ENCODE results near the gene HGFAC. TPM values are rescaled to one million over a fixed set of nuclear protein-coding genes. Genes with fewer than 3 reads are reported as not detected.

Gene HGFAC
- total RNA-seq, 1 experiment from 2014 or later = 0.20 TPM

- Mint-ChIP-seq H3K27ac (no peak overlapping the region), H3K27me3 (ENCODE audit: low read depth) (no peaks in the 10 kb centered on the region), H3K36me3 (no peaks in the 10 kb centered on the region), H3K4me1 (no peaks in the 10 kb centered on the region), H3K4me3 (no peak overlapping the region), H3K9me3 (no peaks in the 10 kb centered on the region)
- ChIA-PET CTCF (interaction anchor here (1.5 to 2.3 kb wide), 2 partner anchors 14 to 46 kb away, joined by 3 to 12 read pairs; no protein-coding TSS in a partner anchor), POLR2A (no interaction called here)
- ATAC-seq (no peak), DNase-seq (ENCODE audit: low spot score) (no peak)
- TF ChIP-seq CREM (CRISPR knock-in tag; IDR thresholded peaks at IDR 0.05) = no peak
- TF ChIP-seq ZNF219 (CRISPR knock-in tag; IDR thresholded peaks at IDR 0.05; ENCODE audit: borderline replicate concordance) = no peak
- no peak for TF ChIP-seq MAX (CRISPR knock-in tag; IDR thresholded peaks at IDR 0.05)
- TF ChIP-seq ZNF138 (CRISPR knock-in tag; conservative IDR thresholded peaks at IDR 0.05) = no peak
- TF ChIP-seq, protein P1, sequence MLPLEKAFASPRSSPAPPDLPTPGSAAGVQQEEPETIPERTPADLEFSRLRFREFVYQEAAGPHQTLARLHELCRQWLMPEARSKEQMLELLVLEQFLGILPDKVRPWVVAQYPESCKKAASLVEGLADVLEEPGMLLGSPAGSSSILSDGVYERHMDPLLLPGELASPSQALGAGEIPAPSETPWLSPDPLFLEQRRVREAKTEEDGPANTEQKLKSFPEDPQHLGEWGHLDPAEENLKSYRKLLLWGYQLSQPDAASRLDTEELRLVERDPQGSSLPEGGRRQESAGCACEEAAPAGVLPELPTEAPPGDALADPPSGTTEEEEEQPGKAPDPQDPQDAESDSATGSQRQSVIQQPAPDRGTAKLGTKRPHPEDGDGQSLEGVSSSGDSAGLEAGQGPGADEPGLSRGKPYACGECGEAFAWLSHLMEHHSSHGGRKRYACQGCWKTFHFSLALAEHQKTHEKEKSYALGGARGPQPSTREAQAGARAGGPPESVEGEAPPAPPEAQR (CRISPR knock-in tag; IDR thresholded peaks at IDR 0.05) = no peak
Observed at GRCh38 chr4:3420606-3420955, 21.2 kb upstream of the HGFAC start.

- Mint-ChIP-seq H3K36me3 (no peaks in the 10 kb centered on the region), H3K27me3 (ENCODE audit: low read depth) (no peaks in the 10 kb centered on the region), H3K27ac (no peak overlapping the region), H3K4me1 (no peaks in the 10 kb centered on the region), H3K9me3 (no peaks in the 10 kb centered on the region), H3K4me3 (no peak overlapping the region)
- ATAC-seq = no peak
- no peak for DNase-seq (ENCODE audit: low spot score)
- POLR2A ChIA-PET = no interaction called here
- CTCF ChIA-PET = interaction anchor here (1.5 to 2.3 kb wide), 2 partner anchors 14 to 45 kb away, joined by 3 to 12 read pairs; no protein-coding TSS in a partner anchor
- TF ChIP-seq, protein P2, sequence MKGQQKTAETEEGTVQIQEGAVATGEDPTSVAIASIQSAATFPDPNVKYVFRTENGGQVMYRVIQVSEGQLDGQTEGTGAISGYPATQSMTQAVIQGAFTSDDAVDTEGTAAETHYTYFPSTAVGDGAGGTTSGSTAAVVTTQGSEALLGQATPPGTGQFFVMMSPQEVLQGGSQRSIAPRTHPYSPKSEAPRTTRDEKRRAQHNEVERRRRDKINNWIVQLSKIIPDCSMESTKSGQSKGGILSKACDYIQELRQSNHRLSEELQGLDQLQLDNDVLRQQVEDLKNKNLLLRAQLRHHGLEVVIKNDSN (CRISPR knock-in tag; IDR thresholded peaks at IDR 0.05) = no peak
- TF ChIP-seq ESRRA (CRISPR knock-in tag; IDR thresholded peaks at IDR 0.05; ENCODE audit: borderline replicate concordance) = no peak
- TF ChIP-seq, protein P3, sequence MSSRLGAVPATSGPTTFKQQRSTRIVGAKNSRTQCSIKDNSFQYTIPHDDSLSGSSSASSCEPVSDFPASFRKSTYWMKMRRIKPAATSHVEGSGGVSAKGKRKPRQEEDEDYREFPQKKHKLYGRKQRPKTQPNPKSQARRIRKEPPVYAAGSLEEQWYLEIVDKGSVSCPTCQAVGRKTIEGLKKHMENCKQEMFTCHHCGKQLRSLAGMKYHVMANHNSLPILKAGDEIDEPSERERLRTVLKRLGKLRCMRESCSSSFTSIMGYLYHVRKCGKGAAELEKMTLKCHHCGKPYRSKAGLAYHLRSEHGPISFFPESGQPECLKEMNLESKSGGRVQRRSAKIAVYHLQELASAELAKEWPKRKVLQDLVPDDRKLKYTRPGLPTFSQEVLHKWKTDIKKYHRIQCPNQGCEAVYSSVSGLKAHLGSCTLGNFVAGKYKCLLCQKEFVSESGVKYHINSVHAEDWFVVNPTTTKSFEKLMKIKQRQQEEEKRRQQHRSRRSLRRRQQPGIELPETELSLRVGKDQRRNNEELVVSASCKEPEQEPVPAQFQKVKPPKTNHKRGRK (CRISPR knock-in tag; IDR thresholded peaks at IDR 0.05; ENCODE audit: borderline replicate concordance) = no peak
- no peak for TF ChIP-seq SP1 (CRISPR knock-in tag; conservative IDR thresholded peaks at IDR 0.05)
- TF ChIP-seq, protein P4, sequence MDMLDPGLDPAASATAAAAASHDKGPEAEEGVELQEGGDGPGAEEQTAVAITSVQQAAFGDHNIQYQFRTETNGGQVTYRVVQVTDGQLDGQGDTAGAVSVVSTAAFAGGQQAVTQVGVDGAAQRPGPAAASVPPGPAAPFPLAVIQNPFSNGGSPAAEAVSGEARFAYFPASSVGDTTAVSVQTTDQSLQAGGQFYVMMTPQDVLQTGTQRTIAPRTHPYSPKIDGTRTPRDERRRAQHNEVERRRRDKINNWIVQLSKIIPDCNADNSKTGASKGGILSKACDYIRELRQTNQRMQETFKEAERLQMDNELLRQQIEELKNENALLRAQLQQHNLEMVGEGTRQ (CRISPR knock-in tag; IDR thresholded peaks at IDR 0.05) = no peak
Observed at GRCh38 chr4:3420956-3421355, 20.8 kb upstream of the HGFAC start.

GRCh38 chr4:3421470-3421869, 20.3 kb upstream of the HGFAC start:
- Mint-ChIP-seq H3K27ac (no peak overlapping the region), H3K4me1 (no peaks in the 10 kb centered on the region), H3K9me3 (no peaks in the 10 kb centered on the region), H3K27me3 (ENCODE audit: low read depth) (no peaks in the 10 kb centered on the region), H3K36me3 (no peaks in the 10 kb centered on the region), H3K4me3 (no peak overlapping the region)
- CTCF ChIA-PET = interaction anchor here (1.5 to 2.3 kb wide), 2 partner anchors 14 to 45 kb away, joined by 3 to 12 read pairs; no protein-coding TSS in a partner anchor
- DNase-seq (ENCODE audit: low spot score) (no peak), ATAC-seq (peak; percentile 83)
- POLR2A ChIA-PET = no interaction called here
- TF ChIP-seq TEAD1 (CRISPR knock-in tag; IDR thresholded peaks at IDR 0.05) (no peak), E2F5 (CRISPR knock-in tag; IDR thresholded peaks at IDR 0.05) (no peak), MAX (CRISPR knock-in tag; IDR thresholded peaks at IDR 0.05) (no peak), PRRX2 (CRISPR knock-in tag; IDR thresholded peaks at IDR 0.05) (no peak), ZNF121 (CRISPR knock-in tag; IDR thresholded peaks at IDR 0.05) (no peak), ATF3 (CRISPR knock-in tag; conservative IDR thresholded peaks at IDR 0.05) (no peak), ZBTB21 (CRISPR knock-in tag; IDR thresholded peaks at IDR 0.05; ENCODE audit: borderline replicate concordance) (no peak), NFE2L1 (CRISPR knock-in tag; IDR thresholded peaks at IDR 0.05) (no peak)
- TF ChIP-seq, protein P3 (CRISPR knock-in tag; IDR thresholded peaks at IDR 0.05; ENCODE audit: borderline replicate concordance) = no peak

Measured in WTC11 (cell line).